Muscle layer of colon (tissue), 2 donors: ENCODE results near the gene SEMA5A.

Experiments used
- H3K27ac ChIP-seq: one replicate; pipeline ENCODE4 v1.7.0; 2013; ENCODE audit warnings: low read depth, mild to moderate bottlenecking, low read length, moderate library complexity
- H3K27me3 ChIP-seq, 2 donors: one replicate each; pipeline ENCODE4 v1.7.0; 2013; ENCODE audit warnings: low read length in 2 of 2, mild to moderate bottlenecking in 2 of 2; ENCODE audit not compliant: insufficient read depth in 2 of 2, control insufficient read depth in 1 of 2
- H3K36me3 ChIP-seq: one replicate; pipeline ENCODE4 v1.7.0; 2013; ENCODE audit warnings: mild to moderate bottlenecking, low read length; ENCODE audit not compliant: insufficient read depth
- H3K4me1 ChIP-seq: one replicate; pipeline ENCODE4 v1.7.0; 2013; ENCODE audit warnings: mild to moderate bottlenecking, low read length; ENCODE audit not compliant: insufficient read depth
- H3K4me3 ChIP-seq, 2 donors: one replicate each; pipeline ENCODE4 v1.7.0; 2013; ENCODE audit warnings: low read length in 2 of 2, low read depth in 1 of 2, mild to moderate bottlenecking in 1 of 2, moderate library complexity in 1 of 2
- H3K9ac ChIP-seq: one replicate; pipeline ENCODE4 v1.7.0; 2013; ENCODE audit warnings: low read length
- H3K9me3 ChIP-seq: one replicate; pipeline ENCODE4 v1.7.0; 2013; ENCODE audit warnings: mild to moderate bottlenecking, low read length
- donor health status: abdominal sarcoma.
- donor health status: Adenocarcinoma of cecum.

The SEMA5A gene

GRCh38 chr5:9279774-9280173 is 266.1 kb downstream of the SEMA5A start:
- H3K27me3 ChIP-seq = no peaks in the 10 kb centered on the region
- no peaks in the 10 kb centered on the region for H3K4me1 ChIP-seq
- H3K27ac ChIP-seq = no peak overlapping the region
- H3K9me3 ChIP-seq = no peaks in the 10 kb centered on the region
- H3K9ac ChIP-seq = no peak overlapping the region
- H3K36me3 ChIP-seq = no peaks in the 10 kb centered on the region
- H3K4me3 ChIP-seq = no peak overlapping the region

- Histone ChIP-seq H3K9ac (no peak overlapping the region), H3K27me3 (no peaks in the 10 kb centered on the region), H3K36me3 (no peaks in the 10 kb centered on the region), H3K9me3 (no peaks in the 10 kb centered on the region), H3K27ac (no peak overlapping the region), H3K4me1 (no peaks in the 10 kb centered on the region), H3K4me3 (no peak overlapping the region)
Observed at GRCh38 chr5:9278921-9279603, 266.8 kb downstream of the SEMA5A start.

- no peak overlapping the region for H3K4me3 ChIP-seq
- no peaks in the 10 kb centered on the region for H3K9me3 ChIP-seq
- H3K4me1 ChIP-seq = no peaks in the 10 kb centered on the region
- no peaks in the 10 kb centered on the region for H3K36me3 ChIP-seq
- H3K27me3 ChIP-seq = no peaks in the 10 kb centered on the region
- H3K27ac ChIP-seq = no peak overlapping the region
- H3K9ac ChIP-seq = no peak overlapping the region
Observed at GRCh38 chr5:9269014-9269413, 276.9 kb downstream of the SEMA5A start.

DNA sequence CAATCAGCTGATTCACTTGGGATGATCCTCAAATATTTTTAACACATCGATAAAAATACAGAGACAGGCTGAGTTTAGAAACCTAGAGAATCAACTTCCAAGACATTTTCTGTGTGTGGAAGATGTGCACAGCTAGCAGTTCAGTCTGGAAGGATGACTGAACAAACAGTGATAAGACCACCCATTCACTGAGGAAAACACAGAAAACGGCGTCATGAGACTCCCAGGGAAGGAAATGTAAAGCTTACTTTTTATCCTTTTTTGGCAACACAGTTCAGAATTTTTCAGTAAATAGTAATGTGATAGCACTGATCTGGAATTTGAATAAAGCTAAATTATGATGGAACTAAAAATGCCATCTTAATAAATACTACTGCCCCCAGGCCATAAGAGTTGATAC is 277.6 kb downstream of the SEMA5A start:
- H3K4me3 ChIP-seq = no peak overlapping the region
- no peaks in the 10 kb centered on the region for H3K36me3 ChIP-seq

GRCh38 chr5:9265441-9266287 is 280.2 kb downstream of the SEMA5A start:
- no peaks in the 10 kb centered on the region for H3K36me3 ChIP-seq
- H3K4me1 ChIP-seq = no peaks in the 10 kb centered on the region
- no peak overlapping the region for H3K27ac ChIP-seq
- no peaks in the 10 kb centered on the region for H3K9me3 ChIP-seq
- no peaks in the 10 kb centered on the region for H3K27me3 ChIP-seq
- H3K4me3 ChIP-seq = no peak overlapping the region
- H3K9ac ChIP-seq = no peak overlapping the region

More for the DNA sequence above, 277.6 kb downstream of the SEMA5A start:
- H3K4me1 ChIP-seq = no peaks in the 10 kb centered on the region
- no peaks in the 10 kb centered on the region for H3K9me3 ChIP-seq
- H3K27me3 ChIP-seq = no peaks in the 10 kb centered on the region
- no peak overlapping the region for H3K27ac ChIP-seq
- no peak overlapping the region for H3K9ac ChIP-seq

DNA sequence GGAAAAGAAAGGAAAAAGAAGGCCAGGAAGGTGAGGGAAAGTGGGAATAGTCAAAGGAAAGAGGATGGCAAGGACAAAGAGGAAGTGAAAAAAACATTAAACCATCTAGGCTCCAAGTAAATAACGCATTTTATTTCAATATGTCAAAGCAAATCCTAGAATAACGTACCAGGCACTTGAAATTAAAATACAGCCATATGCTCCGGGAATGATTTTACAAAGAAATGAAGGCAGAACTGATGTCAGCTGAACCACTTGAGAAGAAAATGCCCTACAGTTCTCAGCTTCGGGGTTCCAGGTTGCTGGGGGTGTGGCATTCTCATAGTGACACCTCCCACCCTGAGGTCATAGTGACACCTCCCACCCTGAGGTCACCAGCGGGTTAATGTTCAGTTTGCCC is 281.6 kb downstream of the SEMA5A start:
- Histone ChIP-seq H3K4me1 (no peaks in the 10 kb centered on the region), H3K9ac (no peak overlapping the region), H3K27ac (no peak overlapping the region), H3K4me3 (no peak overlapping the region), H3K9me3 (no peaks in the 10 kb centered on the region), H3K27me3 (no peaks in the 10 kb centered on the region), H3K36me3 (no peaks in the 10 kb centered on the region)

DNA sequence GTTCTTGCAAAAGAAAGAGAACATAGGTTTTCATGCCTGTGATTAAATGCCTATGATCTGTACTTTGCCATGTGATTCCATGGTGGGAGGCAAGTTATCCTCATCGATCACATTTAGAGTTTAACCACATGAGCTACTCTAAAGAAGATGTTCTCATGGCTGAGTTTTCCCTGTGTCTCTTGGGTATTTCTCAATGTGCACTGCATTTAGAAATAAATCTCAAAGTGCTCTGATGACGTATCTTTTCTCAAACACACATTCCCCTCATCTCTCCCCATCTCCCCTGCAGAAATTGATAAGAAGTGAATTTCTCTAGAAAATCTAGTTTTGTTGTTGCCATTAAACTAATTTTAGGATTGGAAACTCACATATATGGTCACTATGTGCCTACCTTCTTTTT is 282.2 kb downstream of the SEMA5A start:
- Histone ChIP-seq H3K9me3 (no peaks in the 10 kb centered on the region), H3K4me3 (no peak overlapping the region), H3K27me3 (no peaks in the 10 kb centered on the region), H3K9ac (no peak overlapping the region), H3K36me3 (no peaks in the 10 kb centered on the region), H3K4me1 (no peaks in the 10 kb centered on the region), H3K27ac (no peak overlapping the region)

- H3K27me3 ChIP-seq = no peaks in the 10 kb centered on the region
- no peak overlapping the region for H3K4me3 ChIP-seq
- no peaks in the 10 kb centered on the region for H3K4me1 ChIP-seq
- no peaks in the 10 kb centered on the region for H3K9me3 ChIP-seq
- H3K27ac ChIP-seq = no peak overlapping the region
- no peaks in the 10 kb centered on the region for H3K36me3 ChIP-seq
- no peak overlapping the region for H3K9ac ChIP-seq
Observed at GRCh38 chr5:9251379-9251980, 294.4 kb downstream of the SEMA5A start.

- Histone ChIP-seq H3K9ac (no peak overlapping the region), H3K27ac (no peak overlapping the region), H3K27me3 (no peaks in the 10 kb centered on the region), H3K36me3 (no peaks in the 10 kb centered on the region), H3K4me3 (no peak overlapping the region), H3K9me3 (no peaks in the 10 kb centered on the region), H3K4me1 (no peaks in the 10 kb centered on the region)
Observed at GRCh38 chr5:9249231-9249630, 296.6 kb downstream of the SEMA5A start.

- no peaks in the 10 kb centered on the region for H3K9me3 ChIP-seq
- H3K9ac ChIP-seq = no peak overlapping the region
- no peak overlapping the region for H3K27ac ChIP-seq
- H3K36me3 ChIP-seq = no peaks in the 10 kb centered on the region
- no peaks in the 10 kb centered on the region for H3K4me1 ChIP-seq
- H3K4me3 ChIP-seq = no peak overlapping the region
- no peaks in the 10 kb centered on the region for H3K27me3 ChIP-seq
Observed at GRCh38 chr5:9245071-9245470, 300.8 kb downstream of the SEMA5A start.

DNA sequence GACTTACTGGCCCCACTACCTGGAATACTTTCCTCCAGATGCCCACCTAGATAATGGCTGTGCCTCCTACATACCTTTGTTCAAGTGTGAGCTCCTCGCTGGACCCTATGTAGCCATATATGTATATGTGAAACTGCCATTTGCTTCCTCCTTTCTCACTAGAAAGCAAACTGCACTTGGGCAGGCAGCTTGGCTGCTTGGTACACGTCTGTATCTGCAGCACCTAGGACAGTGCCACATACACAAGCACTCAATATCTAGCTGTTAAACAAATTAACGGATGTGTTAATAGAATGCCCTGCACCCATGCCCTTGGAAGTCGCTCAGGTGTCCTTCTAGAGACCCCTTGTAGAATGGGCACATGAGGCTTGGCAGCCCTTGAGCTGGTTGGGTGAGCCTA is 301.5 kb downstream of the SEMA5A start:
- Histone ChIP-seq H3K9me3 (no peaks in the 10 kb centered on the region), H3K36me3 (no peaks in the 10 kb centered on the region), H3K27ac (no peak overlapping the region), H3K4me3 (no peak overlapping the region), H3K9ac (no peak overlapping the region), H3K27me3 (no peaks in the 10 kb centered on the region), H3K4me1 (no peaks in the 10 kb centered on the region)
